Neural crest cell (in vitro differentiated cells): ENCODE results near the gene CHD6. TPM values are rescaled to one million over a fixed set of nuclear protein-coding genes. Genes with fewer than 3 reads are reported as not detected.

Experiments
- DNase-seq: peaks from one replicate; pipeline ENCODE4 v3.0.0; 2021; ENCODE audit warnings: low read depth, mixed read lengths, low spot score
- H3K27ac Mint-ChIP-seq: one replicate; pipeline ENCODE4 v1.8.0; 2021; ENCODE audit warnings: mild to moderate bottlenecking, mixed read lengths; ENCODE audit not compliant: unreplicated experiment
- H3K27me3 Mint-ChIP-seq: 2 replicates; pipeline ENCODE4 v1.8.0; 2021; ENCODE audit warnings: low read depth, mild to moderate bottlenecking, mixed read lengths
- H3K36me3 Mint-ChIP-seq: 2 replicates; pipeline ENCODE4 v1.8.0; 2021; ENCODE audit warnings: low read depth, mild to moderate bottlenecking, mixed read lengths
- H3K4me1 Mint-ChIP-seq: 2 replicates; pipeline ENCODE4 v1.8.0; 2021; ENCODE audit warnings: mixed read lengths
- H3K4me3 Mint-ChIP-seq: one replicate; pipeline ENCODE4 v1.8.0; 2021; ENCODE audit warnings: mild to moderate bottlenecking, mixed read lengths
- H3K9me3 Mint-ChIP-seq: 2 replicates; pipeline ENCODE4 v1.8.0; 2021; ENCODE audit warnings: mixed read lengths
- total RNA-seq: library from RNA; stranded (reverse); gene quantifications from 2 replicates; pipeline ENCODE4 v1.2.1, GENCODE V29; 2021
- TF ChIP-seq, protein P1 (sequence below): fragments of 200-600 bp; sonication (generic); conservative IDR thresholded peaks from 2 replicates; pipeline ENCODE4 v1.5.0; 2021; ENCODE audit warnings: antibody characterized with exemption, mild to moderate bottlenecking

CHD6 gene
- total RNA-seq, 1 donor from 2014 or later: 51.2 TPM

DNA sequence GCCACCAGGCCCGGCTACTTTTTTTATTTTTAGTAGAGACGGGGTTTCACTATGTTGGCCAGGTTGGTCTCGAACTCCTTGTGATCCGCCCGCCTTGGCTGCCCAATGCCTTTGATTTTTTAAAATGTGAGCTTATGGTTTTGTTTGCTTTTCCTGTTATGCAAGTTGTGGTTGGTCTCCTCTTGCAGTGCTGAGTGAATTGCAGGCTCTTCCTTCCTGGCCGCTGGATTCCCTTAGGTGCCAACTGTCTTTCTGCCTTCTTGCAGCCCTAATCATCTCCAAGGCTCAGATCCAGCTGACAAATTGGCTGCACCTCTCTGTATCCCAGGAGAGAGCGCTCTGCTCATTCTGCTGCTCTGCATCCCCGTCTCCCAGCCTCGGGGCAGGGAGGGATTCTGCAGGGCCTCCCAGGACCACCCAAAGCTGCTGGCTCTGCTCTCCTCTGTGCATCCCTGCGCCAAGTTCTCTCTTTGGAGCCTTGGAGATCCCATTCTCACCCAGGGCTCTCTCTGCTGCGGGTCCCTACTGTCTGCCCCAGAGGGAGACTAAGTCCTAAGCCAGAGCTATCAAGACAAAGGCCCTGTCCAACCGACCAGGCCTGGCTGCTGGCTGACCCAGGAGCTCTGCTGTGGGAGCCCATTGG is 237.5 kb downstream of the CHD6 start:
- peaks cover 6% of the 10 kb centered on the region for H3K4me1 Mint-ChIP-seq
- H3K36me3 Mint-ChIP-seq: no peaks in the 10 kb centered on the region
- no peak overlapping the region for H3K27ac Mint-ChIP-seq
- H3K4me3 Mint-ChIP-seq: no peak overlapping the region
- TF ChIP-seq, protein P1, sequence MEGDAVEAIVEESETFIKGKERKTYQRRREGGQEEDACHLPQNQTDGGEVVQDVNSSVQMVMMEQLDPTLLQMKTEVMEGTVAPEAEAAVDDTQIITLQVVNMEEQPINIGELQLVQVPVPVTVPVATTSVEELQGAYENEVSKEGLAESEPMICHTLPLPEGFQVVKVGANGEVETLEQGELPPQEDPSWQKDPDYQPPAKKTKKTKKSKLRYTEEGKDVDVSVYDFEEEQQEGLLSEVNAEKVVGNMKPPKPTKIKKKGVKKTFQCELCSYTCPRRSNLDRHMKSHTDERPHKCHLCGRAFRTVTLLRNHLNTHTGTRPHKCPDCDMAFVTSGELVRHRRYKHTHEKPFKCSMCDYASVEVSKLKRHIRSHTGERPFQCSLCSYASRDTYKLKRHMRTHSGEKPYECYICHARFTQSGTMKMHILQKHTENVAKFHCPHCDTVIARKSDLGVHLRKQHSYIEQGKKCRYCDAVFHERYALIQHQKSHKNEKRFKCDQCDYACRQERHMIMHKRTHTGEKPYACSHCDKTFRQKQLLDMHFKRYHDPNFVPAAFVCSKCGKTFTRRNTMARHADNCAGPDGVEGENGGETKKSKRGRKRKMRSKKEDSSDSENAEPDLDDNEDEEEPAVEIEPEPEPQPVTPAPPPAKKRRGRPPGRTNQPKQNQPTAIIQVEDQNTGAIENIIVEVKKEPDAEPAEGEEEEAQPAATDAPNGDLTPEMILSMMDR: no peak
- peaks cover 2% of the 10 kb centered on the region for H3K27me3 Mint-ChIP-seq
- DNase-seq: no peak
- no peaks in the 10 kb centered on the region for H3K9me3 Mint-ChIP-seq

DNA sequence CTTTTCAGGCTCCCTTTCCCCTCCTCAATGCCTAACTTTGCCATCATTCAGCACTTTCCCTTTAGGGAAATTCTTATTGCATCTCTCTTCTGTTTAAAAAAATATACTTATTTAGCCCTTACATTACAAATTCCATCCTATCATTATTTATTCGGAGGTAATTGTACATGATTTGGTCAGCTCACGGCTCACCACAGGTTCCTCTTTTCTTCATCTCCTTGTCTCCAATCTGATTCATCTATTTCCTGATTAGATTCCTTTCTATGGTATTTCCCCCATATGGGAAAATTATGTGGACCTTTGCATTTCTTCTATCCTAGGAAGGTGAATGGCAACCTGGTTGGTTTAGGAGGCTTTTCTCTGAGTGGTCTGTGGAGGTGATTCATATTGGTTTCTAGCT is 238.6 kb downstream of the CHD6 start:
- H3K36me3 Mint-ChIP-seq: no peaks in the 10 kb centered on the region
- peaks cover 2% of the 10 kb centered on the region for H3K27me3 Mint-ChIP-seq
- DNase-seq: no peak
- no peak overlapping the region for H3K27ac Mint-ChIP-seq
- H3K9me3 Mint-ChIP-seq: no peaks in the 10 kb centered on the region
- no peak overlapping the region for H3K4me3 Mint-ChIP-seq
- TF ChIP-seq, protein P1: no peak
- peaks cover 9% of the 10 kb centered on the region for H3K4me1 Mint-ChIP-seq

DNA sequence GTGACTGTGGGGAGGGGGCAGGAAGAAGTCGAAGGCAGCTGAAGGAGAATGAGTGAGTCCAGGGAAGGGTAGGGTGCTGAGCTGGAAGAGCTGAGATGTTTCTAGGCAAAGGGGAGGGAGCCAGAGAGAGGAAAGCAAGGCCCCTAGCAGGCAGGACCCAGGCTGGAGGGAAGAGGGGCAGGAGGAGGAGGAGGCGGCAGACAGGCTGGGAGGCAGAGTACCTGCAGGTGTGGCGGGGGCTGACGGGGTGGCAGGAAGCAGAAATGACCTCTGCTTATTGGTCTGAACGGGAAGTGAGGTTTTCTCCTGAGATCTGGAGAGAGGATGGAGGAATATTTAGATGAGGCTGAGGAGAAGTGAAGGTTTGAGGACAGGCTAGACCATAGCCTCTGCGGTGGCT is 240.9 kb downstream of the CHD6 start:
- H3K4me1 Mint-ChIP-seq: peaks cover 21% of the 10 kb centered on the region
- TF ChIP-seq, protein P1: no peak
- H3K27me3 Mint-ChIP-seq: peaks cover 2% of the 10 kb centered on the region
- no peak for DNase-seq
- no peaks in the 10 kb centered on the region for H3K36me3 Mint-ChIP-seq
- H3K4me3 Mint-ChIP-seq: no peak overlapping the region
- H3K27ac Mint-ChIP-seq: no peak overlapping the region
- H3K9me3 Mint-ChIP-seq: no peaks in the 10 kb centered on the region

DNA sequence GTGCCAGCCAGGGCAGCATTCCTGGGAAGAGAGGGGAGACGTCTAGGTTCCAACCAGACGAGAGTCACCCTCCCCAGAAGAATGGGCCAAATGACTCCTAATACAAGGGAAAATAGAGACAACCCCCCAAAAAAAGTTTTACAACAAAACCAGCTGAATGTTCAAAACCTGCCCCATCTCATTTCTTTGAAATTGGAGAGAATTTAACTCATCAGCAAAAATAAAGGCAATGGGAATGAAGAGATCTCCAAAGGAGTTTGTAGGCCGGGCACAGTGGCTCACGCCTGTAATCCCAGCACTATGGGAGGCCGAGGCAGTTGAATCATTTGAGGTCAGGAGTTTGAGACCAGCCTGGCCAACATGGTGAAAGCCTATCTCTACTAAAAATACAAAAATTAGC is 241.8 kb downstream of the CHD6 start:
- Mint-ChIP-seq H3K9me3 (no peaks in the 10 kb centered on the region), H3K4me3 (no peak overlapping the region), H3K4me1 (peaks cover 21% of the 10 kb centered on the region), H3K27ac (no peak overlapping the region), H3K36me3 (no peaks in the 10 kb centered on the region), H3K27me3 (peaks cover 2% of the 10 kb centered on the region)
- no peak for DNase-seq
- TF ChIP-seq, protein P1: no peak

DNA sequence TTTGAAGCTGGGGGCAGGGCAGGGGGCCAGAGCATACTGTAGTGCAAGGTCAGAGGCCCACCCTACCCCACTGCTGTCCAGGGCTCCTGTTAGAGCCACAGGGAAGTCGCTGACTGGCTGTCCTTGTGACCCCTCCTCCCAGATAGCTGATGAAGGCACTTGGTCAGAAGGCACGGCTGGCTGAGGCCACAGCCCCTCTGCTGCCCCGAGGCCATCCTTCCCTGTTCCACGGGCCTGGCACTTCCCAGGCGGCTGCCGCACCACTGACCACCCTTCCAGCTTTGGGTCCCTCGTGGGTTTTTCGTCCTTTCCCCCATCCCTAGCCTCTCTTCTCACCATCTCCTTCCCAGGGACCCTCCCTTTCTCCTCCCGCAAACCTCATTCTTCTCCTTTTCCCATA is 242.3 kb downstream of the CHD6 start:
- Mint-ChIP-seq H3K36me3 (no peaks in the 10 kb centered on the region), H3K27ac (no peak overlapping the region), H3K27me3 (peaks cover 2% of the 10 kb centered on the region), H3K4me1 (peaks cover 21% of the 10 kb centered on the region), H3K4me3 (no peak overlapping the region), H3K9me3 (no peaks in the 10 kb centered on the region)
- TF ChIP-seq, protein P1: no peak
- no peak for DNase-seq
